WTC11 (cell line): ENCODE data around the gene FSHR. TPM values are rescaled to one million over a fixed set of nuclear protein-coding genes. Genes with fewer than 3 reads are reported as not detected.

ENCODE experiments used
- ATAC-seq: fragments of 200-7000 bp; cut with Tn5 transposase; 2 replicates; pipeline ENCODE4 v1.10.0; 2021; ENCODE audit warnings: mild to moderate bottlenecking, moderate library complexity
- CTCF ChIA-PET: fragments of 300-600 bp; sonication (Branson Sonifier 250); formaldehyde crosslinking; loops from one replicate; lab custom pipeline; 2021; ENCODE audit warnings: antibody characterized with exemption; lab: Charles Lee
- POLR2A ChIA-PET: fragments of 350-600 bp; sonication (Branson Sonifier 250); formaldehyde crosslinking; loops from one replicate; lab custom pipeline; 2021; ENCODE audit warnings: antibody characterized with exemption; lab: Charles Lee
- DNase-seq: peaks from one replicate; pipeline ENCODE4 v3.0.0; 2021; ENCODE audit warnings: low spot score
- H3K27ac Mint-ChIP-seq: 2 replicates; pipeline ENCODE4 v1.8.0; 2021; ENCODE audit warnings: mixed read lengths
- H3K27me3 Mint-ChIP-seq: 2 replicates; pipeline ENCODE4 v1.8.0; 2021; ENCODE audit warnings: low read depth, mild to moderate bottlenecking, moderate library complexity, mixed read lengths
- H3K36me3 Mint-ChIP-seq: 2 replicates; pipeline ENCODE4 v1.8.0; 2021; ENCODE audit warnings: mixed read lengths
- H3K4me1 Mint-ChIP-seq: 2 replicates; pipeline ENCODE4 v1.8.0; 2022; ENCODE audit warnings: mixed read lengths
- H3K4me3 Mint-ChIP-seq: 2 replicates; pipeline ENCODE4 v1.8.0; 2021; ENCODE audit warnings: mild to moderate bottlenecking, moderate library complexity, mixed read lengths
- H3K9me3 Mint-ChIP-seq: 2 replicates; pipeline ENCODE4 v1.8.0; 2021; ENCODE audit warnings: mixed read lengths
- AFF4 ChIP-seq: sonication (generic); formaldehyde crosslinking; IDR thresholded peaks from 2 replicates; pipeline ENCODE4 v1.8.1; 2023; ENCODE audit warnings: mild to moderate bottlenecking, missing genetic modification reagents, borderline replicate concordance
- ATF1 ChIP-seq: sonication (generic); formaldehyde crosslinking; IDR thresholded peaks from 2 replicates; pipeline ENCODE4 v1.8.1; 2023; ENCODE audit warnings: mild to moderate bottlenecking, moderate library complexity, missing genetic modification reagents
- ATF6 ChIP-seq: sonication (generic); formaldehyde crosslinking; IDR thresholded peaks from 2 replicates; pipeline ENCODE4 v1.8.1; 2023; ENCODE audit warnings: mild to moderate bottlenecking, missing genetic modification reagents
- MAX ChIP-seq: sonication (generic); formaldehyde crosslinking; IDR thresholded peaks from 2 replicates; pipeline ENCODE4 v1.8.0; 2022; ENCODE audit warnings: mild to moderate bottlenecking, missing genetic modification reagents
- MYBL2 ChIP-seq: sonication (generic); formaldehyde crosslinking; IDR thresholded peaks from 2 replicates; pipeline ENCODE4 v1.8.1; 2023; ENCODE audit warnings: mild to moderate bottlenecking, moderate library complexity, missing genetic modification reagents
- NFYB ChIP-seq: sonication (generic); formaldehyde crosslinking; conservative IDR thresholded peaks from 2 replicates; pipeline ENCODE4 v1.8.0; 2022; ENCODE audit warnings: low read depth, missing genetic modification reagents
- NR3C1 ChIP-seq: sonication (generic); formaldehyde crosslinking; conservative IDR thresholded peaks from 2 replicates; pipeline ENCODE4 v1.8.1; 2023; ENCODE audit warnings: low read depth, mild to moderate bottlenecking, missing genetic modification reagents
- PRRX2 ChIP-seq: fragments of 250-450 bp; sonication (Bioruptor Pico); IDR thresholded peaks from 2 replicates; pipeline ENCODE4 v1.8.0; 2021; ENCODE audit warnings: mild to moderate bottlenecking
- RELA ChIP-seq: sonication (generic); formaldehyde crosslinking; IDR thresholded peaks from 2 replicates; pipeline ENCODE4 v1.8.1; 2022; ENCODE audit warnings: missing genetic modification reagents, mild to moderate bottlenecking, borderline replicate concordance
- TEAD1 ChIP-seq: sonication (generic); formaldehyde crosslinking; IDR thresholded peaks from 2 replicates; pipeline ENCODE4 v1.8.0; 2022; ENCODE audit warnings: mild to moderate bottlenecking, missing genetic modification reagents
- ZBTB21 ChIP-seq: sonication (generic); formaldehyde crosslinking; IDR thresholded peaks from 2 replicates; pipeline ENCODE4 v1.8.1; 2023; ENCODE audit warnings: mild to moderate bottlenecking, missing genetic modification reagents, borderline replicate concordance
- ZNF396 ChIP-seq: fragments of 250-450 bp; sonication (Bioruptor Pico); IDR thresholded peaks from 2 replicates; pipeline ENCODE4 v1.8.0; 2021; ENCODE audit warnings: mild to moderate bottlenecking, moderate library complexity, borderline replicate concordance
- ZNF532 ChIP-seq: fragments of 250-450 bp; sonication (Bioruptor Pico); IDR thresholded peaks from 2 replicates; pipeline ENCODE4 v1.9.0; 2021; ENCODE audit warnings: mild to moderate bottlenecking, borderline replicate concordance
- total RNA-seq: library from RNA; stranded (reverse); gene quantifications from 3 replicates; pipeline ENCODE4 v1.2.3, GENCODE V29; 2021
- TF ChIP-seq, protein P1 (sequence below): sonication (generic); formaldehyde crosslinking; IDR thresholded peaks from 2 replicates; pipeline ENCODE4 v1.8.1; 2023; ENCODE audit warnings: mild to moderate bottlenecking, missing genetic modification reagents, moderate library complexity
- TF ChIP-seq, protein P2 (sequence below): fragments of 250-450 bp; sonication (Bioruptor Pico); IDR thresholded peaks from 2 replicates; pipeline ENCODE4 v1.9.0; 2021; ENCODE audit warnings: mild to moderate bottlenecking
- TF ChIP-seq, protein P3 (sequence below): sonication (generic); formaldehyde crosslinking; IDR thresholded peaks from 2 replicates; pipeline ENCODE4 v1.8.0; 2022; ENCODE audit warnings: mild to moderate bottlenecking, missing genetic modification reagents
- TF ChIP-seq, protein P4 (sequence below): sonication (generic); formaldehyde crosslinking; IDR thresholded peaks from 2 replicates; pipeline ENCODE4 v1.8.1; 2022; ENCODE audit warnings: low read depth, missing genetic modification reagents, borderline replicate concordance
- TF ChIP-seq, protein P5 (sequence below): sonication (generic); formaldehyde crosslinking; IDR thresholded peaks from 2 replicates; pipeline ENCODE4 v1.8.1; 2022; ENCODE audit warnings: missing genetic modification reagents, borderline replicate concordance

FSHR gene
- total RNA-seq, 1 experiment from 2014 or later: not detected

- Mint-ChIP-seq H3K9me3 (no peaks in the 10 kb centered on the region), H3K4me1 (no peaks in the 10 kb centered on the region), H3K27ac (no peak overlapping the region), H3K27me3 (no peaks in the 10 kb centered on the region), H3K36me3 (no peaks in the 10 kb centered on the region), H3K4me3 (no peak overlapping the region)
- ChIA-PET CTCF (no interaction called here), POLR2A (no interaction called here)
- ATAC-seq (no peak), DNase-seq (no peak)
- TF ChIP-seq, protein P1, sequence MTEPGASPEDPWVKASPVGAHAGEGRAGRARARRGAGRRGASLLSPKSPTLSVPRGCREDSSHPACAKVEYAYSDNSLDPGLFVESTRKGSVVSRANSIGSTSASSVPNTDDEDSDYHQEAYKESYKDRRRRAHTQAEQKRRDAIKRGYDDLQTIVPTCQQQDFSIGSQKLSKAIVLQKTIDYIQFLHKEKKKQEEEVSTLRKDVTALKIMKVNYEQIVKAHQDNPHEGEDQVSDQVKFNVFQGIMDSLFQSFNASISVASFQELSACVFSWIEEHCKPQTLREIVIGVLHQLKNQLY: no peak
- TF ChIP-seq ZBTB21 (CRISPR knock-in tag): no peak
- TF ChIP-seq ATF1 (CRISPR knock-in tag): no peak
- TF ChIP-seq ATF6 (CRISPR knock-in tag): no peak
- no peak for TF ChIP-seq ZNF532 (CRISPR knock-in tag)
- no peak for TF ChIP-seq PRRX2
- no peak for TF ChIP-seq MAX
- no peak for TF ChIP-seq RELA
- no peak for TF ChIP-seq ZNF396 (CRISPR knock-in tag)
- TF ChIP-seq, protein P2, sequence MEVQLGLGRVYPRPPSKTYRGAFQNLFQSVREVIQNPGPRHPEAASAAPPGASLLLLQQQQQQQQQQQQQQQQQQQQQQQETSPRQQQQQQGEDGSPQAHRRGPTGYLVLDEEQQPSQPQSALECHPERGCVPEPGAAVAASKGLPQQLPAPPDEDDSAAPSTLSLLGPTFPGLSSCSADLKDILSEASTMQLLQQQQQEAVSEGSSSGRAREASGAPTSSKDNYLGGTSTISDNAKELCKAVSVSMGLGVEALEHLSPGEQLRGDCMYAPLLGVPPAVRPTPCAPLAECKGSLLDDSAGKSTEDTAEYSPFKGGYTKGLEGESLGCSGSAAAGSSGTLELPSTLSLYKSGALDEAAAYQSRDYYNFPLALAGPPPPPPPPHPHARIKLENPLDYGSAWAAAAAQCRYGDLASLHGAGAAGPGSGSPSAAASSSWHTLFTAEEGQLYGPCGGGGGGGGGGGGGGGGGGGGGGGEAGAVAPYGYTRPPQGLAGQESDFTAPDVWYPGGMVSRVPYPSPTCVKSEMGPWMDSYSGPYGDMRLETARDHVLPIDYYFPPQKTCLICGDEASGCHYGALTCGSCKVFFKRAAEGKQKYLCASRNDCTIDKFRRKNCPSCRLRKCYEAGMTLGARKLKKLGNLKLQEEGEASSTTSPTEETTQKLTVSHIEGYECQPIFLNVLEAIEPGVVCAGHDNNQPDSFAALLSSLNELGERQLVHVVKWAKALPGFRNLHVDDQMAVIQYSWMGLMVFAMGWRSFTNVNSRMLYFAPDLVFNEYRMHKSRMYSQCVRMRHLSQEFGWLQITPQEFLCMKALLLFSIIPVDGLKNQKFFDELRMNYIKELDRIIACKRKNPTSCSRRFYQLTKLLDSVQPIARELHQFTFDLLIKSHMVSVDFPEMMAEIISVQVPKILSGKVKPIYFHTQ (CRISPR knock-in tag): no peak
- TF ChIP-seq NFYB: no peak
- TF ChIP-seq TEAD1: no peak
- TF ChIP-seq, protein P3, sequence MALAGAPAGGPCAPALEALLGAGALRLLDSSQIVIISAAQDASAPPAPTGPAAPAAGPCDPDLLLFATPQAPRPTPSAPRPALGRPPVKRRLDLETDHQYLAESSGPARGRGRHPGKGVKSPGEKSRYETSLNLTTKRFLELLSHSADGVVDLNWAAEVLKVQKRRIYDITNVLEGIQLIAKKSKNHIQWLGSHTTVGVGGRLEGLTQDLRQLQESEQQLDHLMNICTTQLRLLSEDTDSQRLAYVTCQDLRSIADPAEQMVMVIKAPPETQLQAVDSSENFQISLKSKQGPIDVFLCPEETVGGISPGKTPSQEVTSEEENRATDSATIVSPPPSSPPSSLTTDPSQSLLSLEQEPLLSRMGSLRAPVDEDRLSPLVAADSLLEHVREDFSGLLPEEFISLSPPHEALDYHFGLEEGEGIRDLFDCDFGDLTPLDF: no peak
- TF ChIP-seq, protein P4, sequence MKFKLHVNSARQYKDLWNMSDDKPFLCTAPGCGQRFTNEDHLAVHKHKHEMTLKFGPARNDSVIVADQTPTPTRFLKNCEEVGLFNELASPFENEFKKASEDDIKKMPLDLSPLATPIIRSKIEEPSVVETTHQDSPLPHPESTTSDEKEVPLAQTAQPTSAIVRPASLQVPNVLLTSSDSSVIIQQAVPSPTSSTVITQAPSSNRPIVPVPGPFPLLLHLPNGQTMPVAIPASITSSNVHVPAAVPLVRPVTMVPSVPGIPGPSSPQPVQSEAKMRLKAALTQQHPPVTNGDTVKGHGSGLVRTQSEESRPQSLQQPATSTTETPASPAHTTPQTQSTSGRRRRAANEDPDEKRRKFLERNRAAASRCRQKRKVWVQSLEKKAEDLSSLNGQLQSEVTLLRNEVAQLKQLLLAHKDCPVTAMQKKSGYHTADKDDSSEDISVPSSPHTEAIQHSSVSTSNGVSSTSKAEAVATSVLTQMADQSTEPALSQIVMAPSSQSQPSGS: no peak
- TF ChIP-seq AFF4: no peak
- TF ChIP-seq, protein P5, sequence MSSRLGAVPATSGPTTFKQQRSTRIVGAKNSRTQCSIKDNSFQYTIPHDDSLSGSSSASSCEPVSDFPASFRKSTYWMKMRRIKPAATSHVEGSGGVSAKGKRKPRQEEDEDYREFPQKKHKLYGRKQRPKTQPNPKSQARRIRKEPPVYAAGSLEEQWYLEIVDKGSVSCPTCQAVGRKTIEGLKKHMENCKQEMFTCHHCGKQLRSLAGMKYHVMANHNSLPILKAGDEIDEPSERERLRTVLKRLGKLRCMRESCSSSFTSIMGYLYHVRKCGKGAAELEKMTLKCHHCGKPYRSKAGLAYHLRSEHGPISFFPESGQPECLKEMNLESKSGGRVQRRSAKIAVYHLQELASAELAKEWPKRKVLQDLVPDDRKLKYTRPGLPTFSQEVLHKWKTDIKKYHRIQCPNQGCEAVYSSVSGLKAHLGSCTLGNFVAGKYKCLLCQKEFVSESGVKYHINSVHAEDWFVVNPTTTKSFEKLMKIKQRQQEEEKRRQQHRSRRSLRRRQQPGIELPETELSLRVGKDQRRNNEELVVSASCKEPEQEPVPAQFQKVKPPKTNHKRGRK: no peak
- no peak for TF ChIP-seq MYBL2 (CRISPR knock-in tag)
- no peak for TF ChIP-seq NR3C1 (CRISPR knock-in tag)
Measured at GRCh38 chr2:49111456-49111855, 42.9 kb downstream of the FSHR start.
